Jurkat, Clone E6-1 (cell line): ENCODE results near the gene ATP5PO.
"Not testable (repeated sequence)": the region's sequence is repeated elsewhere in the genome, so short reads cannot be mapped to it uniquely, and the experiment has no call there.

ENCODE experiments used
- DNase-seq: peaks from one replicate; pipeline ENCODE4 v3.0.0-alpha.2; 2011; ENCODE audit warnings: low read depth, low spot score
- H3K4me3 ChIP-seq: 2 replicates; pipeline ENCODE4 v1.5.1; 2011; ENCODE audit warnings: mild to moderate bottlenecking, low read length, control low read depth, moderate library complexity

ATP5PO gene

DNA sequence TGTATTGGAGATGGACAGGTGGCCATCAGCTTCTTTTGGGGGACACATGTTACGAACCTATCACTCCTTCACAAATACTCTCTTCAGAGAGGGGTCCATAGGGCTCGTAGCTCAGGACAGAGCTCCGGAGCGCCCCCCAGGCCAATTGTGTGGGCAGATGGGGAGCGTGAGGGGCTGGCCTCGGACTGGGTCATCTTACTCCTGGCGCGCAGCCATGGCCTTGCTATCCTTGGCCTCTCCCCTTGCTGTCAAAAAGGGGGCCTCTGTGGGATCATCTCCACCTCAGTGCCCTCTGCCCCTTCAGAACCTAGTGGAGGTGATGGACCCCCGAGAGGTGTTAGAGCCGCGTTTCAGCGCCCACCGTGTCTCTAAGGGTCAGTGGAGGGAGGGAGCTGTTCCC lies 35.0 kb downstream of the ATP5PO start:
- no peak for DNase-seq

DNA sequence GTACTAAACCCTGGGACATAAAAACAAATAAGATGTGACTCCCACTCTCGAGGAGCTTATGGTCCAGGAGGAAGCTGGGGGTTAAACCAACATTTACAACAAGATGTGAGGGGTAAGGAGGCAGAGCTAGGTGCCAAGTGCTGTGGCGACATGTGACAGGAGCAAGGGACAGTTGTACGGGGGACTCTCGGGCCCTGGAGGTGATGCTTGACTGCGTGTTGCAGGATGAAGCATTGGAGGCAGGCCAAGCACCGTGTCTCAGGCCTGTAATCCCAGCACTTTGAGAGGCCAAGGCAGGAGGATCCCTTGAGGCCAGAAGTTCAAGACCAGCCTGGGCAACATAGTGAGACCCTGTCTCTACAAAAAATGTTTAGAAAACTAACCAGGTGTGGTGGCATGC lies 36.8 kb downstream of the ATP5PO start:
- DNase-seq, result no peak
- no peak overlapping the region for H3K4me3 ChIP-seq

More for the DNA sequence above, 35.0 kb downstream of the ATP5PO start:
- H3K4me3 ChIP-seq, result no peak overlapping the region

DNA sequence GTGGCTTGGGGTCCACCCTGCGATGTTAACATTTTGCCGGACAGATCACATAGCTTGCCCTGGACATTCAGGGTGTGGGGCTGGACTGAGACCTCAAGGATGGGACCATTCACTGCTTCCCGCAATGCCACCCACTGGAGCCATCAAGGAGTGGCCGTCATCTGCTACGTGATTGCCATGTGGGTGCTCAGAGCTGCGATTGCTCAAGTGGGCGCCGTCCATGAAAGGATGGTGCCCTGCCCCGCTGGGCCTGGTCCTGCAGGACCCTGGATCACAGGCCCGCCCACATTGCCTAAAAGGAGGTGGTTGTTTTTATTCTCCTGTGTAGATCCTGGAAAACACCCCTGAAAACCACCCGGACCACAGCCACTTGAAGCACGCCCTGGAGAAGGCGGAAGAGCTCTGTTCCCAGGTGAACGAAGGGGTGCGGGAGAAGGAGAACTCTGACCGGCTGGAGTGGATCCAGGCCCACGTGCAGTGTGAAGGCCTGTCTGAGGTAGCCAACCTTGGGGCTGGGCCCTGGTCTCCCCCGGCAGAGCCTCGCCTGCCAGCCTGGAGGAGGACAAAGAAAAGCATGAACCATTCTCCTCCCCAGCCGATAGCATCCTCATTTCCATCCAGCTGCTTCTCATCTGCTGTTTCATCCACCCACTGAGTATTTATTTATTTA lies 40.4 kb downstream of the ATP5PO start:
- DNase-seq, result no peak
- H3K4me3 ChIP-seq, result no peak overlapping the region

DNA sequence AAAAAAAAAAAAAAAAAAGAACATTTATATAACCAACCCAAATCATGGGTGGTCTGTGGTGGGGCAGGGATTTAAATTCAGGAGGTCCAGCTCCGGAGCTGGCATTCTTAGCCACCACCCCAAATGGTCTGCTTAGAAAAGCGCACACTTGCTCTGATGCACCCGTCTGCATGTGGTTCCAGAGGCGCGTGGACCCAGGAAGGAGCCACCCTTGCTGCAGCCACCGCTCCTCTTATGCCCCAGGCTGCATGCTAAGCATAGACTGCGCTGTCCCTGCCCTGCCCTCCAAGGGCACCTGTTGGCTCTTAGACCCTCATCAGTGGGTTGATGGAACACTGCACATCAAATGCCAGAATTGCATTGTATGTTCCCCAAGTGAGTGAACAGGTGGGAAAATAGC lies 41.4 kb downstream of the ATP5PO start:
- H3K4me3 ChIP-seq, result no peak overlapping the region
- no peak for DNase-seq

DNA sequence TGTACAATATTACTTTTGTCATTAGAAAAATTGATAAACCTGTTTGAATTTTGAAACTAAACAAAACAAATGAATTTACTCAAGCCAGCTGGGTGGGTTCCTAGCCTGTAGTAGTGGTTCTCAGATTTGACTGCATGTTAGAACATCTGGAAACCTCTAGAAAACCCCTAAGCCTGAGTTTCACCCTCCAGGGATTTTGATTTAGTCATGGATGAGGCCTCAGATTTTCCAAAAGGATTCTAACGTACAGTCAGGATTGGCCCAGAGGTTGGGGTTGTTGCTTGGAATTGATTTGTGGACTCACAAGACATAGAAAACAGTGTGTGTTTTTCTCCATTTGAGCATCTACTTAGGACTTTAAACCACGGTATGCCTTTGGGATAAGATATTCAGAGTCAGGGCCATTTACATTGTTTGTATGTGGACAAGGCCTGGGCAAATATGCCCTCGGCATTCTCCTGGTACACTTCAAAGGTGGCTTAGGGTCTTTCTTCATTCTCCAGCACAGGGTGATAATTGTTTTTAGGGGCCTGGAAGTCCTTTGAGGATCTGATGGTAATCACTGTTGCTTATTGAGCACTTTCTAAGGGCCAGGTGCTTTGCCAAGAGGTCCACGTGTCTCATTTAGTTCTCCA lies 42.6 kb downstream of the ATP5PO start:
- DNase-seq, result no peak

DNA sequence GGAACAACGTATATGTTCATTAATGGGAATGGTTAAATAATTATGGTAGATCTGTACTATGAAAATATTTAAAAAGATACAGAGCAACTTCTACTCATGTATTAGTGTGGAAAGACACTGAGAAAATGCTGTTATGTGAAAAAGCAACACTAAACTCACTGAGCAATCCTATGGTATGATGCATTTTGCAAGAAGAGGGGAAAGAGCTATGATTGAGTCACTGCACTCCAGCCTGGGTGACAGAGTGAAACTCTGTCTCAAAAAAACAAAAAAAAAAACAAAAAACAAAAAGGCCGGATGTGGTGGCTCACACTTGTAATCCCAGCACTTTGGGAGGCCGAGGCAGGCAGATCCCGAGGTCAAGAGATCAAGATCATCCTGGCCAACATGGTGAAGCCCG lies 44.4 kb downstream of the ATP5PO start:
- no peak for DNase-seq
- H3K4me3 ChIP-seq, result no peak overlapping the region

More for the DNA sequence above, 42.6 kb downstream of the ATP5PO start:
- no peak overlapping the region for H3K4me3 ChIP-seq

DNA sequence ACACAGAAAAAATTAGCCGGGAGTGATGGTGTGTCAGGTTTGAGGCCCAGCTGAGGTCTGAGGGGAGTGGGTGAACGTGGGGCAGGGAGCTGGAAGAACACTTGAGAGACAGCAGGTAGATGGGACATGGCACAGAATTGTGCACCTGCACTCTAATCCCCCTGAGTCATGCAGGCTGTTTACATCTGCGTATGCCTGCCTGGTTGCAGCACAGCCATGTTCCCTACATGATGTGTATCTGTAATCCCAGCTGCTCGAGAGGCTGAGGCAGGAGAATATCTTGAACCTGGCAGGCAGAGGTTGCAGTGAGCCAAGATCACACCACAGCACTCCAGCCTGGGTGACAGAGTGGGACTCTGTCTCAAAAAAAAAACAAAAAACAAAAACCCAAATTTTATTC lies 44.8 kb downstream of the ATP5PO start:
- no peak overlapping the region for H3K4me3 ChIP-seq
- DNase-seq, result no peak

DNA sequence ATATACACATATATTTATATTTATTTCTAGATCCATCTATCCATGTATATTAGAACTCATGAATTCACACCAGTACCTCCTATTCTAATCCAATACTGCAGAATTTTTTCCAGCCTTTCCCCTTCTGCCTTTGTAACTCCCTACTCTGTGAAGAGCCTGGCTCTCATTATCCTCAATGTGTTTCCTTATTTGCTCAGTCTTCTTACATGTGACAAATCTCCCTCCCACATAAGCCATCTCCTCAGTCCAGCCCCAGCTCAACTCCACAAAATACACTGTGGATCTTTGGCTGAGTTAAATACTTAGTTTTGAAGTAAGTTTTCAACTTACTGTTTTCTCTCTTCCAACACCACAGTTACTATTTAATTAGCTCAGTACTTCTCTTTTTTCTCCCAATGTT lies 45.7 kb downstream of the ATP5PO start:
- no peak overlapping the region for H3K4me3 ChIP-seq
- DNase-seq, result no peak

DNA sequence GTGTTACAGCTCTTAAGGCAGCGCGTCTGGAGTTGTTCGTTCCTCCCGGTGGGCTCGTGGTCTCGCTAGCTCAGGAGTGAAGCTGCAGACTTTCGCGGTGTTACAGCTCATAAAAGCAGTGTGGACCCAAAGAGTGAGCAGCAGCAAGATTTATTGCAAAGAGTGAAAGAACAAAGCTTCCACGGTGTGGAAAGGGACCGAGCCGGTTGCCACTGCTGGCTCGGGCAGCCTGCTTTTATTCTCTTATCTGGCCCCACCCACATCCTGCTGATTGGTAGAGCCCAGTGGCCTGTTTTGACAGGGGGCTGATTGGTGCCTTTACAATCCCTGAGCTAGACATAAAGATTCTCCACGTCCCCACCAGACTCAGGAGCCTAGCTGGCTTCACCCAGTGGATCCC lies 47.7 kb downstream of the ATP5PO start:
- not testable (repeated sequence) for H3K4me3 ChIP-seq, DNase-seq

DNA sequence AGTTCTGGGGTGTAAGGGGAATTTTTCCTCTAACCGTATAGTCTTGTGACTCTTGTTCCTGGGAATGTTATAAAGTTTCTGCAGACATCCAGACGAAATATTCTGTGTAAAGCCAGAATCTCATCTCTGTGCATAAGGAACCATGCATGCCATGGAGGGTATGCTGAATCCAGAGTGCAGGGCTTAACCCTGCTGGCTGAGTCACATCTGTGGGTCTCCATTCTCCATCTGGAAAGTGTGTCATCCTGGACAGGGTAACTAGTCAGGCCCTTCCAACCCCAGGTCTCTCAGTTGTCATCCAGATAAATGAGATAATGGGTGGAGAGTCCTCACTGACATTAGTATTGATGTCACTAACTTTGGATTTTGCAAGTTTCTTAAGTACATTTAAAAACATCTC lies 48.8 kb downstream of the ATP5PO start:
- no peak overlapping the region for H3K4me3 ChIP-seq
- no peak for DNase-seq

DNA sequence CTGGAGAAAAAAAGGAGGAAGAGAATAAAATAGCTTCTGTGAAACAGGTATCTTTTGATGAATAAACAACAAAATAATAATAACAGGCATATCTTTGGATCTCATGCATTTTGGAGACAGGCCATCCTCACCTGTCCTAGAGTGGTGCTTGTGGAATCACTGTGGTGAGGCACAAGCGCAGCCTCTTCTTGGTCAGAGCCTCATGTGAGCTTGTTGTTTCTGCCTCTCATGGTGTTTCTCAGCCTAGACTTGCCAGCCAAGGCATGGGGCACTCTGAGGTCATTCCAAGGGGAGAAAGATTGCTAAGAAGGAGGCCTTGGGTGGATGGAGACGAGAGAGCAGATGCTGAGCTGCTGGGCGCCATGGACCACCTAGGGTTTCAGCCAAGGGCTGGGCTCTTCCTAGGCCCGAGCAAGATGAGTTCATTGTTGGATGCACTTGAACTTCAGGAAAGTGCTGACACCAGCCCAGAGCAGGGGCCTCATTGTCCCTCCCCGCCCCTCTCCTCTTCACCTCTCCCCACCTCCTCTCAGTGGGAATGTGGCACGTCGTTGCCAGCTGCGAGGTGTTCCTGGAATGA lies 49.5 kb downstream of the ATP5PO start:
- no peak overlapping the region for H3K4me3 ChIP-seq
- no peak for DNase-seq

DNA sequence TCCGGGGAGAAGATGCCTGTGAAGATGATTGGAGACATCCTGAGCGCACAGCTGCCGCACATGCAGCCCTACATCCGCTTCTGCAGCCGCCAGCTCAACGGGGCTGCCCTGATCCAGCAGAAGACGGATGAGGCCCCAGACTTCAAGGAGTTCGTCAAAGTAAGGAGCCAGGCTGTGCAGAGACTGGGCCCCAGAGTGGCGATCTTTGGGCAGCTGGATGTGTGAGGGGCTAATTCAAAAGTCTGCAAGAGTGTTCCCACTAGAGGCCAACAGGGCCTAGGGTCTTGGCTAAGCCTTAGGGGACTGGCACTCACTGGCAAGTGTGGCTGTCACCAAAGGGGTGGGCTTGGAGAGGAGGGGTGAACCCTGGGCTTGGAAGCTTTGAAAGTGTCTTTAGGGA lies 50.4 kb downstream of the ATP5PO start:
- H3K4me3 ChIP-seq, result no peak overlapping the region
- no peak for DNase-seq

DNA sequence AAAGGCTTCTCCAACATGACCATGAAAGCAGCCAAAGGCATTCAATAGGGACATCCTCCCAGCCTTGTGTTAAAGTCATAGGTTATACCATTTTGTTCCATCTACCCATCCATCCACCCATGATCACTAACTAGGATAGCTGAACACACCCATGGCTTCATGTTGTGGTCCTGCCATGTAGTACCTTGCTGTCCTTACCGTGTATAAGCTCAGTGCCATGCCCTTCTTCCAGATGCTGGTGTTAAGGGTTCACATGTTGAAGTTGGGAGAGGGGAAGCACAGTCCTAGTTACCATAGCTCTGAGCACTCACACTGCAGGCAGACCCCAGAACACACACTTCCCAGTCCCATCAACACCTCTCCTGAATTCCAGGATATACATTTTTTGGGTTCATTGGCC lies 51.5 kb downstream of the ATP5PO start:
- H3K4me3 ChIP-seq, result no peak overlapping the region
- DNase-seq, result no peak

DNA sequence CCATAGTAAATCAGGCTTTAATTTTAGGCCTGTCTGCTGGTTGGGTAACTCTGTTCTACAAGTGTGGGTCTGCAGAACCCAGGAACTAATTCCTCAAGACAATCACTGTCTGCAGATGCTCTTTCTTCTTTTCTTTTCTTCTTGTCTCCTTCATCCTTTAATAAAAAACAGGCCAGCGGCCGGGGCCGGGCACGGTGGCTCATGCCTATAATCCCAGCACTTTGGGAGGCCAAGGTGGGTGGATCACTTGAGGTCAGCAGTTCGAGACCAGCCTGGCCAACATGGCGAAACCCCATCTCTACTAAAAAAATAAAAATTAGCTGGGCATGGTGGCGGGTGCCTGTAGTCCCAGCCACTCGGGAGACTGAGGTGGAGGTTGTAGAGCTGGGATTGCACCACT lies 52.4 kb downstream of the ATP5PO start:
- H3K4me3 ChIP-seq, DNase-seq: not testable (repeated sequence)

DNA sequence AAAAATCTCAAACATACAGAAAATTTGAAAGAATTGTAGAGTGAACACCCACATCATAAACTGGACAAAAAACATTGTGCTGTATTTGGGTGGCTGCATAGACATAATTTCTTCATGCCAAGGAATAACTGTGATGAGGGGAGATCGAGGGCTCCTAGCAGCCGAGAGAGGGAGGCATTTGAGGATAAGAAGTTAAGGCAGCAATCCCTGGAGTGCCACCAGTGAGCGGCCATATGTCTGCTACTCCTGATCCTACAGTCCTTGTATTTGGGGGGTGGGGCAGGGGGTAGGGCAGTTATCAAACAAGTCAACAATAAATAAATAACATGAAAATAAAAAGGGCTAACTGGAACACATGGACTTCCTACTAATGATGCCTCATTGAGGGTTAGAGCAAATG lies 54.5 kb downstream of the ATP5PO start:
- no peak for DNase-seq
- H3K4me3 ChIP-seq, result no peak overlapping the region

DNA sequence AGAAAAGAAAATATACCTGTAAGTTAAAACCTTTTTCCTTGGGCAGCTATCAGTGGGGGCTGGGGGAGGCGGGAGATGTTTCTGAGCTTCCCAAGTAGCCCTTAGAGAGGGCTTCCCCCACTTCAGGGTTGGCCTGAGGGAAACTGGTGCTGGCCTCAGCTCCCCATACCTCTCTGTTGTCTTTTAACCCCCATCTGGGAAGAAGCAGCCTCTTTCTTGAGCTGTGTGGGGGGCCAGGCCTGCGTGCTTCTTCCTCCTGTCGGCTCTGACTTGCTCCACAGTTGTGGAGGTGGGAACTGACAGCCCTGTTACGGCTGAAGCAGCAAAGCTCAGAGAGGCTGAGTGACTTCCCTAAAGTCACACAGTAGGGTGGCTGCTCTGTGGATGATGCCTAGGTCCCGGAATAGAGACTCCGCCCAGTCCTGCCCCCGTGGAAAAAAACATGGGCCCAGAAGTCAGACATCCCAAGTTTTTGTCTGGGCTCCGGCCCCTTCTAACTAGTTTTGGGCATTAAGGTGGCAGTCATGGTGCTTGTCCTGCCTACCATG lies 55.2 kb downstream of the ATP5PO start:
- no peak overlapping the region for H3K4me3 ChIP-seq
- no peak for DNase-seq

DNA sequence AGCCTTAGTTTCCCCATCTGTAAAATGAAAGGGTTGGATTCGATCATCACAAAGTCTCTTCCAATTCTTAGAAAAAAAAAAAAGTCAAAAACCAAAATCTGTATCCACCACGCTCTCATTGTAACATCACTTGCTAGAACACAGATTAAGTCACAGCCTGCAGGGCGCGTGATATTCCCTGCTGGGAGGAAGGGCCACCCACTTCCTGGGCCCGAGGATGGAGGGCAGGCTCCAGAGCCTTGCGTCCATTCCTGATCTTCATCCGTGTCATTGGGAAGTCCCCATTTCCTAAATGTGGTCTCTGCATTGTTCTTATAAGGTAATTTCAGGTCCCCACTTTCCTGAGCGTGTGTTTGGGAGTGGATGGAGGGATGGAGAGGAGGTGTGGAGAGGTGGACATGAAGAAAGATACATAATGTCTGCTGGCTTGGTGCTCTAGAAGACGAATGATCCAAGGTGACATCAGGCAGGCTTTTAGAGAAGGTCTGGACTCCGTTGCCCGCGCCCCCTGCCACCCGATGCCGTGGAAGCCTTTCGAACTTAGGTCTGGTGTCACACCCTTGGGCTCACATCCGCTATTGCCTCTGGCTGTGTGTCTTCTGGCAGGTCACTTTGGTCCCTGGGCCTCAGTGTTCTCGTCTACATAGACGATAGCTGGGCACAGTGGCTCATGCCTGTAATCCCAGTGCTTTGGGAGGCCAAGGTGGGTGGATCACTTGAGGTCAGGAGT lies 56.1 kb downstream of the ATP5PO start:
- no peak overlapping the region for H3K4me3 ChIP-seq
- DNase-seq, result no peak

DNA sequence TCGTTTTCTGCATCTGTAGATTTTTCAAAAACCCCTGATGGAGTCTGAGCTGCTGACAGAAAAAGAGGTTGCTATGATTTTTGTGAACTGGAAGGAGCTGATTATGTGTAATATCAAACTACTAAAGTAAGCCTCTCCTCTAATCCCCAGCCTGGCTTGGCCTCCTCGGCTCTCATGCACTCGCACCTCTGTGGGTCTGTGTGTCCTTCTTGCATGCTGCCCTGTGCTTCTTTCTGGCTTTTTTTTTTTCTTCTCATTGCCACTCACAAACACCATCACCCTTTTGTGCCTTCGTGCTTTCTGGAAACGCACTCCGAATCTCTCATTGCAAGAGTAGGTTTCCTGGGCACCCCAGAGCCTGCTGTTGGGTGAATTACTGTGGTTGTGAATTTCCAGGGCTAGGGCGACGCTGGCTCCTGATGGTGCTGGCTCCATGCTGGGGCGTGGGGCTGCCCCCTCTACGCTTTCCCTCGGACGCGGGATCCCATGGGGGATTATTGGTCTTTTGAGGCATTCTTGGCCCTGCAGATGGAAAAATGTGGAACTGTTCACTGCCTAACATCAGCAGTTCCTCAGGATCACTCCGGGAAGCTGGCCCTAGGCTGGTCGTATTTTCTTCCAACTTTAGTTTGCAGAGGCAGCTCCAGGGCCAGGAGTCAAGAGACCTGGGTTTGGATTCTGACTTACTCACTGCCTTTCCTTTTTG lies 56.8 kb downstream of the ATP5PO start:
- H3K4me3 ChIP-seq, result no peak overlapping the region
- DNase-seq, result no peak
